Embryonic facial prominence (tissue), 1 donor: ENCODE results near the gene CYP4F12.

Experiments used
- DNase-seq: peaks from one replicate; pipeline ENCODE4 v3.0.0-alpha.2; 2016; ENCODE audit errors: extremely low spot score

Gene CYP4F12

GRCh38 chr19:15672580-15673175 is at the start of gene CYP4F12:
CYP4F12 (plus strand) TSS chr19:15673087; CDS start chr19:15673530, 443 bp downstream.
- no peak for DNase-seq

GRCh38 chr19:15623711-15624318 is 49.1 kb upstream of the CYP4F12 start:
- no peak for DNase-seq

GRCh38 chr19:15628236-15629002 is 44.5 kb upstream of the CYP4F12 start:
- DNase-seq, result no peak

GRCh38 chr19:15629003-15629880 is 43.6 kb upstream of the CYP4F12 start:
- peak; percentile 7 for DNase-seq

- DNase-seq, result no peak
These were observed 41.1 kb upstream of the CYP4F12 start for GRCh38 chr19:15631817-15632216.

GRCh38 chr19:15633082-15633835 is 39.6 kb upstream of the CYP4F12 start:
- DNase-seq, result no peak

GRCh38 chr19:15634105-15634504 is 38.8 kb upstream of the CYP4F12 start:
- no peak for DNase-seq

GRCh38 chr19:15635016-15635805 is 37.7 kb upstream of the CYP4F12 start:
- no peak for DNase-seq

GRCh38 chr19:15636026-15636425 is 36.9 kb upstream of the CYP4F12 start:
- no peak for DNase-seq

- no peak for DNase-seq
These were observed 33.3 kb upstream of the CYP4F12 start for GRCh38 chr19:15639596-15639995.

GRCh38 chr19:15640294-15640903 is 32.5 kb upstream of the CYP4F12 start, which contains the start of gene CYP4F3:
CYP4F3 (plus strand) TSS chr19:15640897; CDS start chr19:15641416, 519 bp downstream.
- no peak for DNase-seq

GRCh38 chr19:15640904-15641597 is 31.8 kb upstream of the CYP4F12 start:
- DNase-seq, result no peak

- DNase-seq, result no peak
These were observed 30.9 kb upstream of the CYP4F12 start for GRCh38 chr19:15641901-15642491.

GRCh38 chr19:15642807-15643206 is 30.1 kb upstream of the CYP4F12 start:
- no peak for DNase-seq

- no peak for DNase-seq
These were observed 29.5 kb upstream of the CYP4F12 start for GRCh38 chr19:15643387-15643786.

- no peak for DNase-seq
These were observed 28.7 kb upstream of the CYP4F12 start for GRCh38 chr19:15644066-15644741.

GRCh38 chr19:15644816-15645215 is 28.1 kb upstream of the CYP4F12 start:
- DNase-seq, result no peak

- no peak for DNase-seq
These were observed 23.4 kb upstream of the CYP4F12 start for GRCh38 chr19:15649526-15649925.
